GM12892 (cell line): ENCODE data around the gene SNCA.

Experiments used
- POLR2A ChIP-seq: IDR thresholded peaks from 2 replicates; pipeline ENCODE4 v1.6.1; 2011; ENCODE audit warnings: low read depth, low read length, control low read depth
- POLR2AphosphoS5 ChIP-seq: IDR thresholded peaks from 2 replicates; pipeline ENCODE4 v1.6.1; 2011; ENCODE audit warnings: low read depth, low read length, control low read depth
- TAF1 ChIP-seq: IDR thresholded peaks from 2 replicates; pipeline ENCODE4 v1.6.1; 2011; ENCODE audit warnings: low read depth, mild to moderate bottlenecking, control low read depth, low read length, borderline replicate concordance

DNA sequence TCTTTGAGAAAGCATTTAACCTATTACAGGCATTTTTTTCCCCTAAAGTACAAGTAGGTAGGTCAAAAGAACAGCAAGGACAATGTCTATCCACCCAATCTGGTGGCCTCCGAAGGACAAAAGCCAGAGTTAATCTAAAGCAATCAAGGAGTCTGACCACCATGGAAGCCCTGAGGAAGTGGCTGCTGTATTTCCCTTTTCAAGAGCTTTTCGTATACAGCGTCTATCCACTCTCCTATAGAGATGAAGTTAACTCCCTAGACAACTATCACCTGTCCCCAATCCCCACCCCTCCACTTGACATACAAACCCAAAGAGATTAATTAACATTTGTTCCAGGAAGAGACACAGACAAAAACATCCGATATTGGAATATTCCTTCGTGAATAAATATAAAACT, 85.5 kb downstream of the SNCA start:
- no peak for TF ChIP-seq POLR2A
- TF ChIP-seq POLR2AphosphoS5: no peak
- TF ChIP-seq TAF1: no peak
